HL-60 (cell line): ENCODE data around the gene IL4R.

Experiments used
- DNase-seq, 2 experiments: peaks; one replicate each; pipeline ENCODE4 v3.0.0-alpha.2; 2010 to 2020; ENCODE audit warnings: low read depth in 1 of 2, low spot score in 1 of 2
- H3K27ac ChIP-seq: fragments of 250-450 bp; sonication (Bioruptor Pico); replicated peaks from 2 replicates; pipeline ENCODE4 v1.5.1; 2020; ENCODE audit warnings: mild to moderate bottlenecking, moderate library complexity
- H3K27me3 ChIP-seq: fragments of 250-450 bp; sonication (Bioruptor Pico); 2 replicates; pipeline ENCODE4 v1.5.1; 2021; ENCODE audit warnings: mild to moderate bottlenecking, moderate library complexity; ENCODE audit not compliant: insufficient read depth, poor library complexity, severe bottlenecking
- H3K4me3 ChIP-seq: replicated peaks from 2 replicates; pipeline ENCODE4 v1.5.1; 2011; ENCODE audit warnings: mild to moderate bottlenecking, control low read depth, low read length; ENCODE audit not compliant: insufficient read depth
- CTCF ChIP-seq: IDR thresholded peaks from one replicate; pipeline ENCODE4 v1.5.1; 2011; ENCODE audit warnings: low read length, control low read depth, inconsistent platforms; ENCODE audit not compliant: insufficient read depth
- GABPA ChIP-seq: IDR thresholded peaks from 2 replicates; pipeline ENCODE4 v1.6.1; 2012; ENCODE audit warnings: low read depth
- POLR2AphosphoS5 ChIP-seq: IDR thresholded peaks from 2 replicates; pipeline ENCODE4 v1.6.1; 2012; ENCODE audit warnings: low read depth
- REST ChIP-seq: IDR thresholded peaks from 2 replicates; pipeline ENCODE4 v1.6.1; 2012; ENCODE audit warnings: low read depth; ENCODE audit not compliant: insufficient replicate concordance
- SPI1 ChIP-seq: IDR thresholded peaks from 2 replicates; pipeline ENCODE4 v1.6.1; 2012; ENCODE audit warnings: low read depth, mild to moderate bottlenecking, borderline replicate concordance

Gene IL4R

GRCh38 chr16:27402964-27403600 lies 89.3 kb downstream of the IL4R start:
- H3K4me3 ChIP-seq = no peak overlapping the region
- H3K27ac ChIP-seq = no peak overlapping the region
- H3K27me3 ChIP-seq = no peaks in the 10 kb centered on the region
- DNase-seq = no peak
- TF ChIP-seq POLR2AphosphoS5 = no peak
- no peak for TF ChIP-seq SPI1
- no peak for TF ChIP-seq REST
- TF ChIP-seq CTCF = no peak
- TF ChIP-seq GABPA = no peak

GRCh38 chr16:27403601-27403992 lies 89.8 kb downstream of the IL4R start:
- DNase-seq = no peak
- no peaks in the 10 kb centered on the region for H3K27me3 ChIP-seq
- no peak for TF ChIP-seq REST
- H3K4me3 ChIP-seq = no peak overlapping the region
- no peak overlapping the region for H3K27ac ChIP-seq

- TF ChIP-seq REST (no peak), CTCF (no peak), POLR2AphosphoS5 (no peak), GABPA (no peak), SPI1 (no peak)
- Histone ChIP-seq H3K27ac (no peak overlapping the region), H3K4me3 (no peak overlapping the region), H3K27me3 (no peaks in the 10 kb centered on the region)
- peak in 1 of 2 experiments; percentile 28 for DNase-seq
Observed at GRCh38 chr16:27404163-27404823, 90.5 kb downstream of the IL4R start.
